ENCODE results near the gene TCTA. TPM values are rescaled to one million over a fixed set of nuclear protein-coding genes. Genes with fewer than 3 reads are reported as not detected.

The TCTA gene
- total RNA-seq, 1 experiment from 2014 or later = 29.8 TPM

DNA sequence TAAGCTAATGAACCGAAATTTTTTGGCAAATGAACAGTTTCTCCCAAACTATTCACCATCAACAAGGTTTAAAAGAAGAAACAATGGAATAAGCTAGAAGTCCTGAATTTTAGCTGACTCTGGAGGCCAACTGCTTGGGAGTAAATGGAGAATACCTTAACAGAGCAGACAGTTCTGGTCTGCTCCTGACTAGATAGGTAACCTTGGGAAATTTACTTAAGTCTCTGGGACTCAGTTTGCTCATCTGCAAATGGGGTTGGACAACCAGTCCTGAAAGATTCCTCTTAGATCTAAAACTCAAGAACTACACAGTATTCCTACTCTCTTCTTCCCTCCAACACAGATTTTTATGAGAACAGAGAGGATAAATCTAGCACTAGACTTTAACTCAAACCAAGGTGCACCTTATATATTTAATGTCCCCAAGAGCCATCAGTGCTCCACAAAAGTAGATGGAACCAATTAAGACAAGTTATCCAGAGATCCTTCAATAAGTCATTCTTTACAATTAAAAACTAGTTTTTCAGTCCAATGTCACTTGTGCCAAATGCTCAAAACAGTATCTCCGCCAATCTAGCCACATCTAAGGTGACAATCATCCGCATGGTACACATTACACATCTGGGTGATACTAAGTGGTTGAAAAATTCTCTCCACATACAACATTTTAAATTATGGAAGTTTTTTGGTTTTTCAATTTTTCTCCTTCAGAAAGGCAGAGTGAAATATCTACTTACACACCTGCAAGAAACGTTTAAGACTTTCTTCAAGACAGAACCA, 2.0 kb upstream of the TCTA start:
- no peak for DNase-seq (ENCODE audit: low read depth)

- no peak for DNase-seq (ENCODE audit: low read depth)
Measured at GRCh38 chr3:49410846-49411534, 1.2 kb upstream of the TCTA start.

DNA sequence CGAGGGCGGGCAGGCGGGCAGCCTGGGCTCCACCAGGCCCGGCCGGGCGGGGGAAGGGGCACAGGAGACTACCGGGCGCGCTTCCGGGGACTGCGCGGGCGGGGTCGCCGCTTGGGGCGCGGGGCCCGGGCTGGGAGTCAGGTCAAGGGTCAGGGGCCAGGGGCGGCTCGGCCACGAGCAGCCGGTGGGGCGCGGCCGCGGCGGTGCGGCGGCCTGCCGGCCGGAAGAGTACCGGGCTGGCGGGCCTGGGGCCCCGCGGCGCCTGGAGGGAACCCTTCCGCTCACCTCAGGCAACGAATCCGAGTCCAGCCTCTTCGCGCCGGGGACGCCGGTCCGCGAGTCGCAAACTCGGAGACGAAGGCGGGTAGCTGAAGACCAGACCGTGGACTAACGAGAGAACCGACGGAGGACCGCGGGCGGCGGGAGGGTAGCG, 672 bp upstream of the TCTA start:
- DNase-seq (ENCODE audit: low read depth) = no peak

DNA sequence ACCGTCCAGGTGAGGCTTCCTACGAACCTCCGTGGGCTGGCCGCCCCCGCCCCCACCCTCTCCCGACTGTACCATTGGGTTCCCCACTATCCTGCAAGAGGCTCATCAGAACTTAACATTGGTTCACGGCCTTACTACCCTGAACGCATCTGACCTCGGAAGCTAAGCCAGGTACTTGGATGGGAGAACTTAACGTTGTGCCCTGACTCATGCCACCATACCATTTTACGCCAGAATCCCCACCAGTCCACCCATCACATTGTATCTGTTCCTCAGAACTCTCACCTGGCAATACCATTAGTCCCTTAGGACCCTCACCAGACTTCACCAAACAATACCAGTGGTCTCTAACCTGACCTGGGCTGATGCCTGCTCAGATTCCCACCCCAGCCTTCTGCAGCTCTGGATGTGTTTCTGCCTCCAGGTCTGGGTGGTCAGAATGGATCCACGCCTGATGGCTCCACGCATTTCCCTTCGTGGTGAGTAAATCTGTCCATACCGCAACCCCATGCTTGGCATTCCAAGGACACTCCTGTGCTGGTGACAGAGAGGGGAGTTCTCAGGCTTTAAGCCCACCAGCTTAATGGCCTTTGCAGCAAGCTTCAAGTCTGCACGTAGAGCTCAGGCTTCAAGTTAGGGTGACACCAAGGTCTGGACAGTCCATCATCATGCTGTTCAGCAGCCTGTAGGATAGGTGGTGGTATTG, 562 bp downstream of the TCTA start:
- no peak for DNase-seq (ENCODE audit: low read depth)

GRCh38 chr3:49413338-49413734, 1.1 kb downstream of the TCTA start:
- no peak for DNase-seq (ENCODE audit: low read depth)

DNA sequence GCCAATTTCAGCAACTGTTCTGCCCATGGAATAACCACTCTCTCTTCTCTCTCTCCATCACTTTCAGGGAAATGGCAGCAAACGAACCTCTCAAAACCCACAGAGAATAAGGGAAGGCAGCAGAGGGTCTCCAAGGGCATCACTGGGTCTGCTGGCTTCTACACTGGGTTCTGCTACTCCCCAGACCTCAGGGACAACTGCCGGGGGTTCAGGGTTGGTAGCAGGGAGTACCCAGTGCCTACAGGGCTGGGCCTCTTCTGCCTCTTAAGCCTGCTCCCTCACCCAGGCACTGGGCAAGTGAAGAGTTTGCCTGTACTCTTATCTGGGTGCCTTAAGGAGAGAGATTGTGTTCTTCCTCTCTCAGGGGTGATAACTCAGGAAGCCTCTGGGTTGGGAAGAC, 2.5 kb downstream of the TCTA start:
- DNase-seq (ENCODE audit: low read depth) = no peak

GRCh38 chr3:49415931-49416601, 3.8 kb downstream of the TCTA start:
- peak; percentile 52 for DNase-seq (ENCODE audit: low read depth)

DNA sequence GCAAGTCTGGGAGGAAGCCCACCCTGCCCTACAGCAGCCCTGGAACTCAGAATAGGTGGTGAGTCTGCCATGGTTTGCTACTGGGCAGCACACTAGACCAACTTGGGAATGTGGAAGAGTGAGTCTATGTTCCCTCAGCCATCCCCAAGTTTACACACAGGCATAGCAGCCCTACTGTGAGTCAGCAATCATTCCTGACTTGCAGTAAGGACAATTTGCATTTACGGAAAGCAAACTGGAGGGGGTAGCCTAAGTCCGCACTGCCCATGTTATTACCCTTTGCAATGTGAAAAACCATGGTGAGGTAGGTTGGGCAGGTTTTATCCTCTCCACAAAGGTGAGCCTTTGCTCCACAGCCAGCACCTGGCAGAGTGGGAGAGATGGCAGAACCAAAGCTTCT, 4.6 kb downstream of the TCTA start:
- DNase-seq (ENCODE audit: low read depth) = no peak

GRCh38 chr3:49417516-49418120, 5.4 kb downstream of the TCTA start:
- DNase-seq (ENCODE audit: low read depth) = no peak

DNA sequence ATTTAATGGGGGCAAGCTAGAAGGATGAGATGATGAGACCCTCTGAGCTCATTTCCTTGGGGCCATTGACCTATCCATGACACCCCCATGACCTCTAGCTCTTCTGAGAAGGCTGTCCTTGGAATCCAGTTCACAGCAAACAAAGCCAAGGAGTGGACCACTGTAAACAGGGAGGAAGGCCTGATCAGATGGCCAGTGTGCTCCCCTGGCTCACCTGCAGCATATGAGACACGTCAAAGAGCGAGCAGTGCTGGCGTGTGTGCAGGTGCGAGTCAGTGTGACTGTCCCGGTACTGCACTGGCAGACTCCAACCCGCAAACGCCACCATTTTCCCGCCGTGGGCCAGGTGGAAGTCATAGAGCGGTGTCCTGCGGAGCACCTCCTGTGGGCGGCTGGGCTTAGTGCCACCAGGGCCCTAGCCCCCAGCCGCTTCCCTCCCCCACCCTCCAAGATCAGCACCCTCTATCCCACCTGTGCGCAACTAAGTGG, 9.7 kb downstream of the TCTA start:
- no peak for DNase-seq (ENCODE audit: low read depth)

GRCh38 chr3:49422379-49423248, 10.4 kb downstream of the TCTA start, which contains the start of gene AMT:
AMT (minus strand) TSS chr3:49422473; CDS start chr3:49422450, 23 bp downstream.
- DNase-seq (ENCODE audit: low read depth) = no peak

DNA sequence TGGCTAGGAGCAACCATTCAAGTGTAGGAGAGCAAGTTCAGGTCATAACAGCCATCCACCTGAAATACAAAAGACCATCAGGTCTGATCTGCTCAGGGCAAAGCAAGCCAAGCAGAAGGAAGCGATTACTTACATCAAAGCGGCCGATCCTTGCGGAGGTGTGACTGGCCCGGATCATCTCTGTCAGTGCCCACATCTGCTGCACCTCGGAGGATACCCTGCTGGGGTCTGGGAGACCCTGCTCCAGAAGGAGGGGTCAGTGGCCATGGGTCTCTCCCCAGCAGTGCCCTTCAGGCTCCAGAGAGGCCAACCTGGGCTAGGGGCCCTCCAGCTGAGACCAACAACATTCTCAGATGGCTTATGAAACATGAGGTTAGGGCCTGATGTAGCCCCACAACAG, 12.6 kb downstream of the TCTA start:
- DNase-seq (ENCODE audit: low read depth) = no peak

DNA sequence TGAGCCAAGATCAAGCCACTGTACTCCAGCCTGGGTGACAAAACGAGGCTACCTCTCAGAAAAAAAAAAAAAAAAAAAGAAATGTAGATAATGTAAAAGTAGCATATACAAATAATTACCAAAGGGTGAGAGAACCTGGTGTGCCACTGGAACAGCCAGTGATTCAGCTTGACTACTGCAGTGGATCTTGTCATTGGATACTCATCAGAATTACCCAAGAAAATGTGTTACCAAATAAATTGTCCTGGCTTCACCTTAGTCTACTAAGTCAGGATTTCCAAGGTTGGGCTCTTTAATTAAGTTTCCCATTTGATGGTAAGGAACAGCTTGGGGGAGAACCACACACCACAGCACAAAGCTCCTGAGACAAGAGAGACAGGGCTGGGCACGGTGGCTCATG, 15.4 kb downstream of the TCTA start:
- no peak for DNase-seq (ENCODE audit: low read depth)

DNA sequence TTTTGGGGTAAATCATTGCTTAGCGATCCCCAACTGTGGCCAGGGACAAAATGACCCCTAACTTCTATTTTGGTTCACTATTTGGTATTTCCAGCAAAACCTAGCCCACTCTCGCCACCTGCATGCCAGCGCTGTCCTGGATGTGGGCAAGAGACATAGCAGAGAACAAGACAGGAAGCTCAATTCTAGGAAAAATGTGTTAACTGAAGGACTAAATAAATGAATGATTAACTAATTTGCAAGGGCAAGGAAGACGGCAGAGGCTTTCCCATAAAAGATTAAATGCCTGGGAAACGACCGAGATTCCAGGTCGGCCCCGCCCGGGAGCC, 16.5 kb downstream of the TCTA start:
- DNase-seq (ENCODE audit: low read depth) = no peak

DNA sequence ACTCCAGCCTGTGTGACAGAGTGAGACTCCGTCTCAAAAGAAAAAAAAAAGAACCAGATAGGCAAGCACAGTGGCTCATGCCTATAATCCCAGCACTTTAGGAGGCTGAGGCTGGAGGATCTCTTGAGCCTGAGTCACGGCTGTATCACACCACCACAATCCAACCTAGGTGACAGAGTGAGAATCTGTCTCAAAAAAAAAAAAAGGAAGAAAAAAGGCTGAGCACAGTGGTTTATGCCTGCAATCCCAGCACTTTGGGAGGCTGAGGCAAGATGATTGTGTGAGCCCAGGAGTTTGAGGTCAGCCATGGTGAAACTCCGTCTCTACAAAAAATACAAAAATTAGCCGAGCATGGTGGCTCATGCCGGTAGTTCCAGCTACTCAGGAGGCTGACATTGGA, 22.5 kb downstream of the TCTA start:
- peak; percentile 43 for DNase-seq (ENCODE audit: low read depth)

GRCh38 chr3:49445391-49445790, 33.2 kb downstream of the TCTA start:
- no peak for DNase-seq (ENCODE audit: low read depth)

DNA sequence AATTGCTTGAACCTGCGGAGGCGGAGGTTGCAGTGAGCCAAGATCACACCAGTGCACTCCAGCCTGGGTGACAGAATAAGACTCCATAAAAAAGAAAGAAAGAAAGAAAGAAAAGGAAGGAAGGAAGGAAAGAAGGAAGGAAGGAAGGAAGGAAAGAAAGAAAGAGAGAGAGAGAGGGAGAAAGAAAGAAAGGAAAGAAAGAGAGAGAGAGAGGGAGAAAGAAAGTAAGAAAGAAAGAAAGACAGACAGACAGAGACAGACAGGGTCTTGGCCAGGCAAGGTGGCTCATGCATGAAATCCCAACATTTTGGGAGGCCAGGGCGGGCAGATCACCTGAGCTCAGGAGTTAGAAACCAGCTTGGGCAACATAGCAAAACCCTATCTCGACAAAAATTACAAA, 41.4 kb downstream of the TCTA start:
- DNase-seq (ENCODE audit: low read depth) = no peak

GRCh38 chr3:49454458-49454857, 42.2 kb downstream of the TCTA start:
- peak; percentile 26 for DNase-seq (ENCODE audit: low read depth)

DNA sequence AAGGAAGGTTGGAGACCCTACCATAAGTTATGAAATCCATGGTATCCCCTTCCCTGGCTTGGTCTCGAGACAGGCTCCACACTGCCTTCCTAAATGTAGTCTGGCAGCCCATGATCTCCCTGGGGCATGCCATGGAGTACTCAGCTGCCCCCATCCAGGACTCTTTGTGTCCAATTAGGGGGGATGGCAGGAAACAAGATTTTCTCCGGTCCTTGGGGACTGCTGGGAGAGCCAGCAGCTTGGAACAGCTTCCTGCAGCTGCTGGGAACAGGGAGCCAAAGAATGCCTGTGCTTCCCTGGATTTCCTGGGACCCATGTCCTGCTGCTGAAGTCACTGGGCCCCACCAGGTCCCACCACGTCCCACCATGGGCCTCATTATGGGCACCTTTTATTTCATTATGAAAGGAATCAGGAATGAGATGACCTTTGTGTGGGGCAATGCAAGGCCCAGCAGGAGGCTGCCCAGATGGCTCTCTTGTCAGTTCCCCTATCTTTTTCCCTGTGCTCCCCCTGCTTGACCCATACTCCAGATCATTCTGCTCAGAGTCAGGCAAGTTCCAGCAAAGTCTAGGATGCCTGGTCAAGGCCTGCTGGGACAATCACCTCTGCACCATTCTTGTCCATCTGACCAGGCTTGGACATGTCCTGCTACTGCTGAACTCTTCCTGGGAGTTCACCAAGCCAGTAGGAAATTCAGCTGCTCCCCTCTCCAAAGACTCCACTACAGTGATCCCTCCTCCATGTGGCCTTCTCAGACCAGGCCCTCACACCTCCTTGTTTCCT, 42.9 kb downstream of the TCTA start:
- no peak for DNase-seq (ENCODE audit: low read depth)

All from HT1080 (cell line).